PC-9 (cell line): Measurements from ENCODE around the gene BRSK2. TPM values are rescaled to one million over a fixed set of nuclear protein-coding genes. Genes with fewer than 3 reads are reported as not detected.

Experiments
- BruUV-seq: library from RNA; stranded (reverse); fragments of 400-500 nt; replicated peaks from 2 replicates; lab custom pipeline; 2021; lab: Mats Ljungman, UMichigan
- CTCF ChIA-PET: fragments of 300-600 bp; sonication (Branson Sonifier 250); formaldehyde crosslinking; loops from one replicate; lab custom pipeline; 2022; ENCODE audit warnings: antibody characterized with exemption; lab: Charles Lee
- POLR2A ChIA-PET: fragments of 300-600 bp; sonication (Branson Sonifier 250); formaldehyde crosslinking; loops from one replicate; lab custom pipeline; 2022; ENCODE audit warnings: antibody characterized with exemption; ENCODE audit not compliant: unreplicated experiment; lab: Charles Lee
- DNase-seq, 2 experiments: peaks; one replicate each; pipeline versions ENCODE4 v3.0.0 to v3.0.0-alpha.2; 2015 to 2022; ENCODE audit warnings: mixed read lengths in 1 of 2
- H2AFZ ChIP-seq: fragments of 200-600 bp; sonication (generic); 2 replicates; pipeline ENCODE4 v1.8.1; 2017; ENCODE audit warnings: antibody characterized with exemption
- H3F3A ChIP-seq: fragments of 200-600 bp; sonication (generic); 2 replicates; pipeline ENCODE4 v1.8.1; 2017; ENCODE audit warnings: antibody characterized with exemption, mild to moderate bottlenecking, low read depth; ENCODE audit not compliant: insufficient read depth
- H3K27ac ChIP-seq: fragments of 200-600 bp; sonication (generic); 2 replicates; pipeline ENCODE4 v1.6.1; 2016; ENCODE audit warnings: mixed run types
- H3K27me3 ChIP-seq: fragments of 200-600 bp; sonication (generic); 2 replicates; pipeline ENCODE4 v1.6.1; 2016; ENCODE audit warnings: low read depth, mixed run types; ENCODE audit not compliant: insufficient read depth
- H3K36me3 ChIP-seq: fragments of 200-600 bp; sonication (generic); 2 replicates; pipeline ENCODE4 v1.6.1; 2016; ENCODE audit warnings: low read depth, mixed run types
- H3K4me1 ChIP-seq: fragments of 200-600 bp; sonication (generic); replicated peaks from 2 replicates; pipeline ENCODE4 v1.6.1; 2016; ENCODE audit warnings: mixed run types; ENCODE audit not compliant: insufficient read depth
- H3K4me2 ChIP-seq: fragments of 200-600 bp; sonication (generic); 2 replicates; pipeline ENCODE4 v1.6.1; 2017; ENCODE audit warnings: mixed run types
- H3K4me3 ChIP-seq: fragments of 200-600 bp; sonication (generic); 2 replicates; pipeline ENCODE4 v1.6.1; 2016; ENCODE audit warnings: mixed run types
- H3K79me2 ChIP-seq: fragments of 200-600 bp; sonication (generic); 2 replicates; pipeline ENCODE4 v1.6.1; 2017; ENCODE audit warnings: low read depth, mixed run types
- H3K9me2 ChIP-seq: fragments of 200-600 bp; sonication (generic); 2 replicates; pipeline ENCODE4 v1.8.1; 2017; ENCODE audit warnings: mild to moderate bottlenecking; ENCODE audit not compliant: insufficient read depth
- H3K9me3 ChIP-seq: fragments of 200-600 bp; sonication (generic); 2 replicates; pipeline ENCODE4 v1.8.1; 2016; ENCODE audit warnings: low read depth; ENCODE audit not compliant: insufficient read depth
- H4K20me1 ChIP-seq: fragments of 200-600 bp; sonication (generic); 2 replicates; pipeline ENCODE4 v1.8.1; 2017; ENCODE audit not compliant: insufficient read depth
- EZH2 ChIP-seq: fragments of 200-600 bp; sonication (generic); IDR thresholded peaks from 2 replicates; pipeline ENCODE4 v1.8.0; 2017; ENCODE audit warnings: antibody characterized with exemption, low read depth
- intact Hi-C: fragments of 100-400 bp; cut with micrococcal nuclease; formaldehyde crosslinking; loops from one replicate; pipeline ENCODE4 v1.10.0; 2022; ENCODE audit not compliant: unreplicated experiment
- total RNA-seq: library from RNA; stranded (reverse); gene quantifications from 2 replicates; pipeline ENCODE4 v1.2.3, GENCODE V29; 2021
- TF ChIP-seq, protein P1 (sequence below): fragments of 200-600 bp; sonication (generic); conservative IDR thresholded peaks from 2 replicates; pipeline ENCODE4 v1.6.1; 2017; ENCODE audit warnings: mixed run types, antibody characterized with exemption, mild to moderate bottlenecking, moderate library complexity

Gene BRSK2
- total RNA-seq, 1 experiment from 2014 or later, result 2.9 TPM

DNA sequence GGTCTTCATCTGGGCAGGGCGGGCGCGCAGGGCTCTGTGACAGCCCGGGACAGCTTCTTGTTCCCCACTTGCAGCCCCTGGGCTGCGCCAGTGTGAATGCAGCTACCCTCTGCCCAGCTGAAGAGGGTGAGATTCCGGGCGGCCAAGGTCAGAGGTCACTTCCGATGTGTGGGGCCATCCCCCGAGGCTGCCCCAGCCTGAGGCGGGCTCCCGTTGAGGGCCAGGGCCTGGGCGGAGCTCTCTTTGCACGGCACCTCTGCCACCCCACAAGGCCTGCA, 72.9 kb downstream of the BRSK2 start:
- DNase-seq, result no peak
- BruUV-seq, result no TSS peak

GRCh38 chr11:1463056-1463455, 73.3 kb downstream of the BRSK2 start:
- no peaks in the 10 kb centered on the region for H3K9me3 ChIP-seq
- H3K4me2 ChIP-seq, result no peak overlapping the region
- ChIA-PET CTCF (no interaction called here), POLR2A (no interaction called here)
- H3K36me3 ChIP-seq, result no peaks in the 10 kb centered on the region
- TF ChIP-seq, protein P1, sequence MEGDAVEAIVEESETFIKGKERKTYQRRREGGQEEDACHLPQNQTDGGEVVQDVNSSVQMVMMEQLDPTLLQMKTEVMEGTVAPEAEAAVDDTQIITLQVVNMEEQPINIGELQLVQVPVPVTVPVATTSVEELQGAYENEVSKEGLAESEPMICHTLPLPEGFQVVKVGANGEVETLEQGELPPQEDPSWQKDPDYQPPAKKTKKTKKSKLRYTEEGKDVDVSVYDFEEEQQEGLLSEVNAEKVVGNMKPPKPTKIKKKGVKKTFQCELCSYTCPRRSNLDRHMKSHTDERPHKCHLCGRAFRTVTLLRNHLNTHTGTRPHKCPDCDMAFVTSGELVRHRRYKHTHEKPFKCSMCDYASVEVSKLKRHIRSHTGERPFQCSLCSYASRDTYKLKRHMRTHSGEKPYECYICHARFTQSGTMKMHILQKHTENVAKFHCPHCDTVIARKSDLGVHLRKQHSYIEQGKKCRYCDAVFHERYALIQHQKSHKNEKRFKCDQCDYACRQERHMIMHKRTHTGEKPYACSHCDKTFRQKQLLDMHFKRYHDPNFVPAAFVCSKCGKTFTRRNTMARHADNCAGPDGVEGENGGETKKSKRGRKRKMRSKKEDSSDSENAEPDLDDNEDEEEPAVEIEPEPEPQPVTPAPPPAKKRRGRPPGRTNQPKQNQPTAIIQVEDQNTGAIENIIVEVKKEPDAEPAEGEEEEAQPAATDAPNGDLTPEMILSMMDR, result no peak
- TF ChIP-seq EZH2, result no peak
- no TSS peak for BruUV-seq
- H4K20me1 ChIP-seq, result no peaks in the 10 kb centered on the region
- H3K9me2 ChIP-seq, result no peaks in the 10 kb centered on the region
- H3K27me3 ChIP-seq, result no peaks in the 10 kb centered on the region
- no peaks in the 10 kb centered on the region for H3F3A ChIP-seq
- no peak overlapping the region for H2AFZ ChIP-seq
- no peak overlapping the region for H3K27ac ChIP-seq
- no peaks in the 10 kb centered on the region for H3K4me1 ChIP-seq
- no peak for DNase-seq
- no peaks in the 10 kb centered on the region for H3K79me2 ChIP-seq
- intact Hi-C loops, result no loop called here
- H3K4me3 ChIP-seq, result no peak overlapping the region

More for the DNA sequence above, 72.9 kb downstream of the BRSK2 start:
- intact Hi-C loops, result no loop called here
- Histone ChIP-seq H3F3A (no peaks in the 10 kb centered on the region), H2AFZ (no peak overlapping the region), H3K4me3 (no peak overlapping the region), H3K79me2 (no peaks in the 10 kb centered on the region), H3K4me2 (no peak overlapping the region), H3K27ac (no peak overlapping the region), H3K9me3 (no peaks in the 10 kb centered on the region), H4K20me1 (no peaks in the 10 kb centered on the region), H3K4me1 (no peaks in the 10 kb centered on the region), H3K9me2 (no peaks in the 10 kb centered on the region), H3K36me3 (no peaks in the 10 kb centered on the region), H3K27me3 (no peaks in the 10 kb centered on the region)
- TF ChIP-seq, protein P1, result no peak
- TF ChIP-seq EZH2, result no peak
- ChIA-PET CTCF (no interaction called here), POLR2A (no interaction called here)

GRCh38 chr11:1466784-1467183, 77.0 kb downstream of the BRSK2 start:
- no TSS peak for BruUV-seq
- no peak for TF ChIP-seq EZH2
- TF ChIP-seq, protein P1, result no peak
- Histone ChIP-seq H3K4me3 (no peak overlapping the region), H4K20me1 (no peaks in the 10 kb centered on the region), H3K4me1 (no peaks in the 10 kb centered on the region), H2AFZ (no peak overlapping the region), H3K27me3 (no peaks in the 10 kb centered on the region), H3K9me2 (no peaks in the 10 kb centered on the region), H3K79me2 (no peaks in the 10 kb centered on the region), H3K9me3 (no peaks in the 10 kb centered on the region), H3K4me2 (no peak overlapping the region), H3F3A (no peaks in the 10 kb centered on the region), H3K27ac (no peak overlapping the region), H3K36me3 (no peaks in the 10 kb centered on the region)
- intact Hi-C loops, result no loop called here
- DNase-seq, result no peak
- CTCF ChIA-PET, result no interaction called here
- POLR2A ChIA-PET, result no interaction called here
